ENCODE measurements around the gene VILL.
"Not testable (repeated sequence)": the region's sequence is repeated elsewhere in the genome, so short reads cannot be mapped to it uniquely, and the experiment has no call there.

VILL gene

GRCh38 chr3:38039899-38040261 lies 49.3 kb downstream of the VILL start:
- DNase-seq, result no peak

- DNase-seq, result no peak
Measured at GRCh38 chr3:38040401-38040800, 49.8 kb downstream of the VILL start.

- DNase-seq, result no peak
Measured at GRCh38 chr3:38043486-38043885, 52.9 kb downstream of the VILL start.

GRCh38 chr3:38046027-38046426 lies 55.4 kb downstream of the VILL start:
- no peak for DNase-seq

GRCh38 chr3:38046821-38047220 lies 56.2 kb downstream of the VILL start:
- no peak for DNase-seq

- no peak for DNase-seq
Measured at GRCh38 chr3:38047896-38048295, 57.3 kb downstream of the VILL start.

- no peak for DNase-seq
Measured at GRCh38 chr3:38049358-38050126, 59.0 kb downstream of the VILL start.

- DNase-seq, result no peak
Measured at GRCh38 chr3:38051131-38051530, 60.5 kb downstream of the VILL start.

- not testable (repeated sequence) for DNase-seq
Measured at GRCh38 chr3:38053286-38053685, 62.7 kb downstream of the VILL start.

GRCh38 chr3:38053813-38054498 lies 63.4 kb downstream of the VILL start:
- not testable (repeated sequence) for DNase-seq

- DNase-seq, result no peak
Measured at GRCh38 chr3:38054499-38055001, 64.0 kb downstream of the VILL start.

Measured in right forelimb (tissue), 1 donor.